ENCODE data around the gene CFAP47. TPM values are rescaled to one million over a fixed set of nuclear protein-coding genes. Genes with fewer than 3 reads are reported as not detected.
"Not testable (repeated sequence)": the region's sequence is repeated elsewhere in the genome, so short reads cannot be mapped to it uniquely, and the experiment has no call there.

CFAP47 gene
- total RNA-seq = under 1 TPM in 1 of 4 donors, not detected in 3; 0.03 TPM

GRCh38 chrX:35919536-35920309 is at the start of gene CFAP47:
CFAP47 (plus strand) TSS chrX:35919734; CDS start chrX:35919800, 66 bp downstream.
- intact Hi-C loops (cut with DNase I; ENCODE audit: low total_unique reads) = no loop called here
- no peak for DNase-seq (ENCODE audit: low spot score in 2 of 2)
- no peak for TF ChIP-seq CTCF (IDR thresholded peaks at IDR 0.05)
- TF ChIP-seq POLR2A (IDR thresholded peaks at IDR 0.05) = no peak
- H3K4me3 ChIP-seq (ENCODE audit: low read depth, poor library complexity, severe bottlenecking) = no peak within 1 kb of the TSS
- 6 to 35% methylated on average over 10 to 38 of the region's 38 CpGs for WGBS, 2 donors

GRCh38 chrX:35880601-35881000 is 38.9 kb upstream of the CFAP47 start:
- no peak overlapping the region for H3K4me3 ChIP-seq (ENCODE audit: low read depth, poor library complexity, severe bottlenecking)
- TF ChIP-seq POLR2A (IDR thresholded peaks at IDR 0.05) = no peak
- no peak for TF ChIP-seq CTCF (IDR thresholded peaks at IDR 0.05)
- WGBS, 2 donors = 35 to 36% methylated on average over 2 of the region's 2 CpGs
- no peak for DNase-seq (ENCODE audit: low spot score in 2 of 2)
- intact Hi-C loops (cut with DNase I; ENCODE audit: low total_unique reads) = no loop called here

- DNase-seq (ENCODE audit: low spot score in 2 of 2) = no peak
- intact Hi-C loops (cut with DNase I; ENCODE audit: low total_unique reads) = no loop called here
- H3K4me3 ChIP-seq (ENCODE audit: low read depth, poor library complexity, severe bottlenecking) = no peak overlapping the region
- no peak for TF ChIP-seq CTCF (IDR thresholded peaks at IDR 0.05)
- no peak for TF ChIP-seq POLR2A (IDR thresholded peaks at IDR 0.05)
These were observed 33.4 kb upstream of the CFAP47 start for GRCh38 chrX:35886135-35886534.

- TF ChIP-seq CTCF (IDR thresholded peaks at IDR 0.05) (no peak), POLR2A (IDR thresholded peaks at IDR 0.05) (no peak)
- WGBS, 2 donors = 47 to 60% methylated on average over 9 of the region's 9 CpGs
- peak in 1 of 2 donors; percentile 13 for DNase-seq (ENCODE audit: low spot score in 2 of 2)
These were observed 28.8 kb upstream of the CFAP47 start for GRCh38 chrX:35890699-35891098.

GRCh38 chrX:35986816-35987215 is 67.3 kb downstream of the CFAP47 start:
- DNase-seq (ENCODE audit: low spot score in 2 of 2); H3K4me3 ChIP-seq (ENCODE audit: low read depth, poor library complexity, severe bottlenecking); intact Hi-C loops (cut with DNase I; ENCODE audit: low total_unique reads): not testable (repeated sequence)
- 74 to 77% methylated on average over 2 to 5 of the region's 6 CpGs for WGBS, 2 donors

More at GRCh38 chrX:35890699-35891098, 28.8 kb upstream of the CFAP47 start:
- H3K4me3 ChIP-seq (ENCODE audit: low read depth, poor library complexity, severe bottlenecking) = no peak overlapping the region
- intact Hi-C loops (cut with DNase I; ENCODE audit: low total_unique reads) = no loop called here

GRCh38 chrX:36007207-36007606 is 87.7 kb downstream of the CFAP47 start:
- no peak overlapping the region for H3K4me3 ChIP-seq (ENCODE audit: low read depth, poor library complexity, severe bottlenecking)
- TF ChIP-seq CTCF (IDR thresholded peaks at IDR 0.05) (no peak), POLR2A (IDR thresholded peaks at IDR 0.05) (no peak)
- no peak for DNase-seq (ENCODE audit: low spot score in 2 of 2)
- intact Hi-C loops (cut with DNase I; ENCODE audit: low total_unique reads) = no loop called here
- 47 to 55% methylated on average over 5 of the region's 5 CpGs for WGBS, 2 donors
